Kidney (tissue), 14 donors: ENCODE results near the gene IL17REL. TPM values are rescaled to one million over a fixed set of nuclear protein-coding genes. Genes with fewer than 3 reads are reported as not detected.

Source experiments
- DNase-seq, 5 donors: peaks; one replicate each; pipeline ENCODE4 v3.0.0-alpha.2; 2013 to 2020
- FAIRE-seq: peaks from 2 replicates; lab custom pipeline; 2012; peaks lifted over from hg19 to GRCh38; lab: Jason Lieb, UNC
- H3K27ac ChIP-seq, 2 donors: one replicate each; pipeline ENCODE4 v1.7.0; 2013; ENCODE audit warnings: low read depth in 2 of 2, low read length in 2 of 2, inconsistent platforms in 1 of 2
- H3K27me3 ChIP-seq: one replicate; pipeline ENCODE4 v1.7.1; 2013; ENCODE audit warnings: low read length, inconsistent platforms; ENCODE audit not compliant: control insufficient read depth, insufficient read depth
- H3K36me3 ChIP-seq, 3 donors: one replicate each; pipeline versions ENCODE4 v1.7.0 to v1.7.1; 2013; ENCODE audit warnings: low read length in 3 of 3, control low read depth in 1 of 3, inconsistent platforms in 1 of 3; ENCODE audit not compliant: insufficient read depth in 3 of 3, control insufficient read depth in 2 of 3
- H3K4me1 ChIP-seq, 3 donors: one replicate each; pipeline versions ENCODE4 v1.7.0 to v1.7.1; 2013; ENCODE audit warnings: low read length in 3 of 3, inconsistent platforms in 1 of 3, low read depth in 1 of 3; ENCODE audit not compliant: control insufficient read depth in 2 of 3, insufficient read depth in 2 of 3
- H3K4me3 ChIP-seq, 3 donors: one replicate each; pipeline versions ENCODE4 v1.7.0 to v1.8.1; 2013; ENCODE audit warnings: low read length in 3 of 3, control low read depth in 1 of 3, inconsistent platforms in 1 of 3
- H3K9ac ChIP-seq, 3 donors: one replicate each; pipeline versions ENCODE4 v1.7.0 to v1.7.1; 2013; ENCODE audit warnings: low read length in 3 of 3, control low read depth in 1 of 3, inconsistent platforms in 1 of 3
- H3K9me3 ChIP-seq, 3 donors: one replicate each; pipeline versions ENCODE4 v1.7.0 to v1.7.1; 2013; ENCODE audit warnings: low read length in 3 of 3, control low read depth in 1 of 3, inconsistent platforms in 1 of 3; ENCODE audit not compliant: control insufficient read depth in 2 of 3, insufficient read depth in 1 of 3
- CTCF ChIP-seq: IDR thresholded peaks from 3 replicates; pipeline ENCODE4 v1.5.1; 2012; ENCODE audit warnings: mild to moderate bottlenecking, moderate library complexity, borderline replicate concordance; ENCODE audit not compliant: insufficient read depth; ENCODE audit errors: extremely low read depth
- intact Hi-C: fragments of 100-400 bp; cut with DNase I; formaldehyde crosslinking; loops from one replicate; pipeline ENCODE4 v1.11.1; 2022
- polyA plus RNA-seq: library from polyadenylated mRNA; stranded (reverse); fragments of 350-450 nt; fragmentation: Illumina TruSeq; extraction: RNeasy Lipid Tissue Mini Kit (QIAGEN cat#74804); gene quantifications from one replicate; pipeline ENCODE4 v1.2.3, GENCODE V29; 2014; ENCODE audit warnings: low read depth, low replicate concordance; ENCODE audit not compliant: insufficient read depth
- total RNA-seq: library from RNA; stranded (reverse); fragmentation: NEBNext Ultra II Directional; extraction: Animal tissue kit (Norgen Biotek cat#: 25700); gene quantifications from one replicate; pipeline ENCODE4 v1.2.1, GENCODE V29; 2021
- donor health status: control.
- donor health status: control.
- donor health status: control.
- donor health status: control.
- donor health status: control.
- donor health status: DM: yes; HTN: yes; CAD: no.
- donor health status: Normal renal cell carcinoma (clear cell type).

IL17REL gene
- total and polyA plus RNA-seq, 2 donors from 2014 or later, result 0.16 TPM; not detected in 1

- DNase-seq (no peak), FAIRE-seq (no peak)
- Histone ChIP-seq H3K9me3 (peaks cover 0 to 4% (median 0%) of the 10 kb centered on the region in 3 donors), H3K27ac (no peak overlapping the region), H3K4me1 (peaks cover 0 to 2% (median 0%) of the 10 kb centered on the region in 3 donors), H3K9ac (no peak overlapping the region), H3K36me3 (no peaks in the 10 kb centered on the region), H3K4me3 (no peak overlapping the region), H3K27me3 (peaks cover 2% of the 10 kb centered on the region)
- no peak for TF ChIP-seq CTCF
- intact Hi-C loops, result no loop called here
Measured at GRCh38 chr22:49996119-49996517, 16.4 kb downstream of the IL17REL start.

- TF ChIP-seq CTCF, result no peak
- peaks cover 2% of the 10 kb centered on the region for H3K27me3 ChIP-seq
- FAIRE-seq (no peak), DNase-seq (no peak)
- no peaks in the 10 kb centered on the region for H3K36me3 ChIP-seq
- intact Hi-C loops, result no loop called here
- no peak overlapping the region for H3K9ac ChIP-seq
- no peak overlapping the region for H3K27ac ChIP-seq
- H3K9me3 ChIP-seq, result peaks cover 0 to 9% (median 0%) of the 10 kb centered on the region in 3 donors
- peaks cover 0 to 2% (median 0%) of the 10 kb centered on the region in 3 donors for H3K4me1 ChIP-seq
- H3K4me3 ChIP-seq, result no peak overlapping the region
Measured at GRCh38 chr22:49995361-49996118, 17.0 kb downstream of the IL17REL start.

GRCh38 chr22:49995041-49995360 lies 17.6 kb downstream of the IL17REL start:
- Histone ChIP-seq H3K36me3 (no peaks in the 10 kb centered on the region), H3K4me3 (no peak overlapping the region), H3K9ac (no peak overlapping the region), H3K27ac (no peak overlapping the region), H3K27me3 (no peaks in the 10 kb centered on the region), H3K9me3 (peaks cover 0 to 9% (median 0%) of the 10 kb centered on the region in 3 donors), H3K4me1 (peaks cover 0 to 2% (median 0%) of the 10 kb centered on the region in 3 donors)
- DNase-seq (no peak), FAIRE-seq (no peak)
- intact Hi-C loops, result no loop called here
- no peak for TF ChIP-seq CTCF
